ENCODE results near the gene SERPING1.

- no peak for TF ChIP-seq CTCF (IDR thresholded peaks at IDR 0.05; ENCODE audit: low read length)
- no peak for TF ChIP-seq EZH2 (IDR thresholded peaks at IDR 0.05; ENCODE audit: borderline replicate concordance, low read length)
Measured at GRCh38 chr11:57640068-57640800, 42.7 kb downstream of the SERPING1 start.

Measured in OCI-LY1 (cell line).